Measurements from ENCODE around the gene WWOX.

- no peak for TF ChIP-seq POLR2A (IDR thresholded peaks at IDR 0.05; ENCODE audit: low read depth, low read length)
- TF ChIP-seq POLR2AphosphoS5 (IDR thresholded peaks at IDR 0.05; ENCODE audit: low read depth, low read length) = no peak
- TF ChIP-seq SPI1 (IDR thresholded peaks at IDR 0.05; ENCODE audit: low read depth, low read length) = no peak
- TF ChIP-seq PAX5 (IDR thresholded peaks at IDR 0.05; ENCODE audit: insufficient read depth, low read length, severe bottlenecking) = no peak
- TF ChIP-seq TAF1 (IDR thresholded peaks at IDR 0.05; ENCODE audit: low read depth, low read length) = no peak
Observed at GRCh38 chr16:79261944-79262552, 1162.6 kb downstream of the WWOX start.

All from GM12891 (cell line).